Panc1 (cell line): ENCODE measurements around the gene ACTR8.

Source experiments
- CTCF ChIP-seq: fragments of 450-650 bp; IDR thresholded peaks from 2 replicates; pipeline ENCODE4 v1.5.1; 2017; ENCODE audit warnings: mild to moderate bottlenecking
- POLR2AphosphoS5 ChIP-seq: IDR thresholded peaks from 2 replicates; pipeline ENCODE4 v1.6.1; 2012; ENCODE audit warnings: mild to moderate bottlenecking, low read depth, low read length, moderate library complexity
- REST ChIP-seq, 2 experiments: IDR thresholded peaks; 2 replicates each; pipeline ENCODE4 v1.6.1; 2011 to 2012; ENCODE audit warnings: low read depth in 2 of 2, control low read depth in 1 of 2, low read length in 1 of 2, mild to moderate bottlenecking in 1 of 2, moderate library complexity in 1 of 2; ENCODE audit not compliant: insufficient read depth in 1 of 2

GRCh38 chr3:53902067-53902466, 20.1 kb upstream of the ACTR8 start:
- no peak for TF ChIP-seq CTCF
- TF ChIP-seq POLR2AphosphoS5: no peak
- TF ChIP-seq REST (IDR thresholded peaks at IDR 0.05; ENCODE audit: insufficient read depth in 1 of 2, low read depth in 2 of 2, low read length in 1 of 2): no peak
